Cerebellar nuclear complex (tissue), 1 donor: Measurements from ENCODE around the gene SFRP5.

Source experiments
- DNase-seq, 2 experiments: peaks; one replicate each; lab custom pipeline; 2025; lab: John Stamatoyannopoulos, UW

SFRP5 gene

GRCh38 chr10:97765201-97765600, 6.6 kb downstream of the SFRP5 start:
- no peak for DNase-seq

GRCh38 chr10:97764519-97764931, 7.3 kb downstream of the SFRP5 start:
- no peak for DNase-seq

GRCh38 chr10:97763947-97764346, 7.9 kb downstream of the SFRP5 start:
- DNase-seq = no peak

- DNase-seq = no peak
Measured at GRCh38 chr10:97763411-97763810, 8.4 kb downstream of the SFRP5 start.

- no peak for DNase-seq
Measured at GRCh38 chr10:97762816-97763215, 9.0 kb downstream of the SFRP5 start.

GRCh38 chr10:97762056-97762455, 9.7 kb downstream of the SFRP5 start:
- no peak for DNase-seq

DNA sequence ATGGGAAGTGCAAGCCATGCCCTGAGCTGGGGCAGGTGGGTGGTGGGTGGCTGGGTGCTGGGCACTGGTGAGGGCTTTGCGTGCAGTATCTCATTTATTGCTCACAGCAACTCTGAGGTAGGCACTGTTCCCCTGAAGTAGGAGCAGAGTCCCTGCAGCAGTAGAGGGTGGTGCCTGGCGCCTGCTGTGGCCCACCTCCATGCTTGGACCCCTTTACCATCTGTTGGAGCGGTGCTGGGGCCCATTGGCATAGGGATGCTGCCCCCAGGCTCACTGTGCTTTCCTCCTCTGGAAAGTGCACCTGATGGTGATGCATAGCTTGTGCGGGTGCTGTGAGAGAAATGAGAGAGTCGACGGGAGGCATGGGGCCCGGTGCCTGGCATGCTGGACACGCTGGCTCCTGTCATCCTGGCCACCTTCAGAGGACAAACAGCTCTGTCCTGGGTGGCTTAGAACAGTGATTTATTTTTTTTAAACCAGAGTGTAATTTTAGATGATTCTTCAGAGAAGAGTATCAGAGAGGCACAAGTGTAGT, 10.4 kb downstream of the SFRP5 start:
- no peak for DNase-seq

GRCh38 chr10:97760461-97761257, 11.1 kb downstream of the SFRP5 start:
- no peak for DNase-seq

GRCh38 chr10:97759946-97760345, 11.9 kb downstream of the SFRP5 start:
- DNase-seq = no peak

GRCh38 chr10:97759158-97759887, 12.5 kb downstream of the SFRP5 start:
- DNase-seq = peak in 1 of 2 experiments; percentile 56

- no peak for DNase-seq
Measured at GRCh38 chr10:97757471-97757870, 14.3 kb downstream of the SFRP5 start.

GRCh38 chr10:97755718-97756117, 16.1 kb downstream of the SFRP5 start:
- no peak for DNase-seq

DNA sequence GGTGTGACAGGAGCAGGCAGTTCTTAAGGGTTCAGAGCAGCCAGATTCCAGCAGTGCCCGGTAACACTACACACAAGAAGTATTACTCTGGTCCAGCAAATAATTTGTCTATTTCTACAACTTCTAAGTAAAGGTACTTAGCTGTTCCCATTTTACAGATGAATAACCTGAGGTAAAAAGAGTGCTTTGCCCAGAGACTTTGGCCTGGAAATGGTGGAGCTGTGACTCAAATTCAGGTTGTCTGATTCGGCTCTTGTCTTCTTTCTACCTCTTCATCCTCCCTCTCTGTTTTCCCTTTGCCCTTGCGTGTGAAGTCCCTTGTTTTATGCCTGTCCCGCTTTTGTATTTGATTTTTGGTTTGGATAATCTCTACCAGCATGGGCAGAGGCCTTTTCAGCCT, 17.1 kb downstream of the SFRP5 start:
- DNase-seq = no peak

DNA sequence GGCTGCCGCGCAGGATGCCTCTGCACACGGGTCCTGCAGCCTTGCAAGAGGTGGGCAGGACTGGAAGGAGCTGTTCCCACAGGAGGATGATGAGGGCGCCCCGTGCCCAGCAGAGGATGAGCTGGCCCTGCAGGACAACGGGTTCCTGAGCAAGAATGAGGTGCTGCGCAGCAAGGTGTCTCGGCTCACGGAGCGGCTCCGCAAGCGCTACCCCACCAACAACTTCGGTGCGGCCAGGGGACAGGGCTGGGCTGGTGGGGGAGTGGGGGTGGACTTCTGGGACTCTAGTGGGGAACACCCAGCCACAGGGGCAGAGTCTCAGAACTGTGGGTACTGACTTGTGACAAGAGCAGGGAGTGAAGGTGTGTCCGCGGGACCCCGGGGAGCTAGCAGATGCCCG, 18.8 kb downstream of the SFRP5 start:
- DNase-seq = no peak

DNA sequence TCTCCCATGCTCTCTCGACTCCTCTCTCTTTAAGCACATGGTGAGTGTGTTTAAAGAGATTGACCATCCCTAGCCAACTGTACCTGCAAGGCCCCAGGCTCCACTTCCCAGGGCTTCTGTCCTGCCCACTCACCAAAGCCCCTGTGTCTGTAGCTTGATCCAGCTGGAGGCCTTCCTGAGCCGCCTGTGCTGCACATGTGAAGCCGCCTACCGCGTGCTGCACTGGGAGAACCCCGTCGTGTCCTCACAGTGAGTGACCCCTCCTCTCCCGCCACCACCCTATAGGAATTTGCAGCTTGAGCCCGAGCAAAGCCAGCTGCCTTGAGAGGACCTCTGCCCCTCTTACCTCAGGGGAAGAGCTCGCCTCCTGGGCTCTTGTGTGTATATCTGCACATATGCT, 23.7 kb downstream of the SFRP5 start:
- no peak for DNase-seq

- DNase-seq = no peak
Measured at GRCh38 chr10:97747573-97747972, 24.2 kb downstream of the SFRP5 start.

- DNase-seq = no peak
Measured at GRCh38 chr10:97744405-97745035, 27.3 kb downstream of the SFRP5 start.

DNA sequence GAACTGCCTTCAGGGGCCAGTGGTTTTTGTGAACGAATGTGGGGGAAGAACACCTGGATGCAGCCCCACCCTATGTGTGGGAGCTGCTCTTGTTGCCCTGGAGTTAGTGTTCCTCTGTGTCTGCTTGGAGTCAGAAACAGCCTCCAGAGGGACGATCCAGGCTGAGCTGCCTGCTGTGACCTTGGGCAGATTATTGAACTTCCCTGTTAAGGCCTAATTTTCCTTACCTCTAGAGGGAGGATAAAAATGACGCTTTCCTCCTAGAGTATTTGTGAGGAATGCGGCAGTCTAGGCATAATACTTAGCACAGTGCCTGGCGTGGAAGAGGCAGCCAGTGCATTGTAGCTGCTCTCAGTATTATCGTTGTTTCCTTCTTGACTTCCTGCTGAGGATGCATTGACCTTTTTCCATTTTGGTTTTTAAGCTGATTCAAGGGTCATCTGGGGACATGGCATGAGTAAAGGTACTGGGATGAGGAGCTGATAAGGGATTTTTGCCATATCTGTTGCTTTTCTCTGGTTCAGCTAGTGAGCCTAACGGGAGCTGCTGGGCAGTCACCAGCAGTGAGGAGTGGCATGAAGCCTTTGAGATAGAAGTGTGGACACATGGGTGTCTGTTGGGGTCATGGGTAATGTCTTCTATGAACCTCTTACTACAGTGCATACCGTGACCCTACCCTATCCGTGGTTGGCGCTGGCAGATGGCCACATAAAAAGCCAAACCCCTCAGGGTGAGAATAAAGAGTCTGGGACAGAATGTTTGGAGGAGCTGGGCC, 28.4 kb downstream of the SFRP5 start:
- DNase-seq = no peak

GRCh38 chr10:97740613-97741012, 31.2 kb downstream of the SFRP5 start:
- DNase-seq = no peak

GRCh38 chr10:97738616-97739015, 33.2 kb downstream of the SFRP5 start:
- DNase-seq = no peak

DNA sequence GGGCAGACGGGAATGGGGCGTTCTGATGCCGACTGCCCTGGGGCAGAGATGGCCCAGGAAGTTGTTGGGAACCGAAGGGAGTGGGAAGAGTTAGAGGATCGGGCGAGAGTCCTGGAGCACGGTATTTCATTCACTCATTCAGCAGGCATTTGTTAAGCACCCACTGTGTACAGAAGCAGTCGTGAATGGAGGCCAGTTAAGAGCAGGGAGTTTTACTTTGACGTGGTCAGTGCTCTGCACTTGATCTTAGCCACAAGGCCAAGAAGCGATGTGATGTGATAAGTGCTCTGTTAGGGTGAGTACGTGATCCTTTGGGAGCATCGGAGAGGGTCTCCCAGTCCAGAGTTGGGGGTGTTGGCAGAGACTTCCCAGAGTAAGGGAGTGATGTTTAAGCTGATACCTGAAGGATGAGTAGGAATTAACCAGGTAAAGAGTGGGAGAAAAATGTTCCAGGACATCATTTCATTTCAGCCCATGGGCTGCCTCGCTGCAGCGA, 34.0 kb downstream of the SFRP5 start:
- DNase-seq = no peak
